Right atrium auricular region (tissue), 2 donors: Measurements from ENCODE around the gene ZNF385C. TPM values are rescaled to one million over a fixed set of nuclear protein-coding genes. Genes with fewer than 3 reads are reported as not detected.

Experiments used
- DNase-seq: peaks from one replicate; pipeline ENCODE4 v3.0.0-alpha.2; 2019; ENCODE audit warnings: low spot score
- H3K27ac ChIP-seq, 2 donors: fragments of 200-600 bp; sonication (generic); 1 replicate in 1 of 2; 2 replicates in 1 of 2; pipeline ENCODE4 v1.5.1; 2016 to 2019
- H3K27me3 ChIP-seq, 2 donors: fragments of 200-600 bp; sonication (generic); one replicate each; pipeline versions ENCODE4 v1.5.1 to v1.6.0; 2017 to 2019
- H3K36me3 ChIP-seq: fragments of 200-600 bp; sonication (generic); one replicate; pipeline ENCODE4 v1.5.1; 2016
- H3K4me1 ChIP-seq, 2 donors: fragments of 200-600 bp; sonication (generic); one replicate each; pipeline versions ENCODE4 v1.5.1 to v1.6.0; 2017 to 2019
- H3K4me3 ChIP-seq, 2 donors: fragments of 200-600 bp; sonication (generic); 1 replicate in 1 of 2; 2 replicates in 1 of 2; pipeline ENCODE4 v1.5.1; 2017 to 2019; ENCODE audit warnings: mild to moderate bottlenecking in 1 of 2, moderate library complexity in 1 of 2
- H3K9me3 ChIP-seq, 2 donors: fragments of 200-600 bp; sonication (generic); one replicate each; pipeline ENCODE4 v1.5.1; 2019
- CTCF ChIP-seq, 2 donors: fragments of 200-600 bp; sonication (generic); IDR thresholded peaks; one replicate each; pipeline ENCODE4 v1.5.1; 2019; ENCODE audit warnings: antibody characterized with exemption in 2 of 2
- total RNA-seq, 2 donors: library from RNA; depleted of rRNA; stranded (reverse); fragments of >200 nt; gene quantifications; one replicate each; pipeline ENCODE4 v1.1.0, GENCODE V29; 2016

Gene ZNF385C
- total RNA-seq, 2 donors from 2014 or later, result not detected

GRCh38 chr17:41996855-41997164 is 101.5 kb downstream of the ZNF385C start:
- H3K27ac ChIP-seq, result no peak overlapping the region
- TF ChIP-seq CTCF (IDR thresholded peaks at IDR 0.05), result no peak
- no peaks in the 10 kb centered on the region for H3K27me3 ChIP-seq
- no peak overlapping the region for H3K4me3 ChIP-seq
- H3K9me3 ChIP-seq, result no peaks in the 10 kb centered on the region
- H3K36me3 ChIP-seq, result peaks cover 90% of the 10 kb centered on the region
- no peak for DNase-seq
- peaks cover 0 to 6% of the 10 kb centered on the region in 2 donors for H3K4me1 ChIP-seq

GRCh38 chr17:41992576-41992975 is 105.7 kb downstream of the ZNF385C start:
- no peaks in the 10 kb centered on the region for H3K9me3 ChIP-seq
- no peaks in the 10 kb centered on the region for H3K27me3 ChIP-seq
- no peak for TF ChIP-seq CTCF (IDR thresholded peaks at IDR 0.05)
- DNase-seq, result no peak
- no peak overlapping the region for H3K4me3 ChIP-seq
- no peaks in the 10 kb centered on the region for H3K4me1 ChIP-seq
- H3K36me3 ChIP-seq, result peaks cover 99% of the 10 kb centered on the region
- no peak overlapping the region for H3K27ac ChIP-seq

- DNase-seq, result no peak
- Histone ChIP-seq H3K27me3 (no peaks in the 10 kb centered on the region), H3K36me3 (peaks cover 99% of the 10 kb centered on the region), H3K27ac (no peak overlapping the region), H3K4me1 (no peaks in the 10 kb centered on the region), H3K4me3 (no peak overlapping the region), H3K9me3 (no peaks in the 10 kb centered on the region)
- no peak for TF ChIP-seq CTCF (IDR thresholded peaks at IDR 0.05)
Observed at GRCh38 chr17:41989702-41990419, 108.4 kb downstream of the ZNF385C start.

- peaks cover 89% of the 10 kb centered on the region for H3K36me3 ChIP-seq
- no peaks in the 10 kb centered on the region for H3K4me1 ChIP-seq
- no peaks in the 10 kb centered on the region for H3K27me3 ChIP-seq
- H3K4me3 ChIP-seq, result no peak overlapping the region
- no peak for TF ChIP-seq CTCF (IDR thresholded peaks at IDR 0.05)
- H3K27ac ChIP-seq, result no peak overlapping the region
- DNase-seq, result no peak
- no peaks in the 10 kb centered on the region for H3K9me3 ChIP-seq
Observed at GRCh38 chr17:41988418-41988817, 109.9 kb downstream of the ZNF385C start.

- Histone ChIP-seq H3K4me3 (no peak overlapping the region), H3K4me1 (no peaks in the 10 kb centered on the region), H3K27ac (no peak overlapping the region), H3K9me3 (no peaks in the 10 kb centered on the region), H3K27me3 (no peaks in the 10 kb centered on the region), H3K36me3 (peaks cover 89% of the 10 kb centered on the region)
- no peak for TF ChIP-seq CTCF (IDR thresholded peaks at IDR 0.05)
- no peak for DNase-seq
Observed at GRCh38 chr17:41987642-41988041, 110.6 kb downstream of the ZNF385C start.

GRCh38 chr17:41986634-41987033 is 111.6 kb downstream of the ZNF385C start:
- no peak for TF ChIP-seq CTCF (IDR thresholded peaks at IDR 0.05)
- Histone ChIP-seq H3K4me1 (no peaks in the 10 kb centered on the region), H3K36me3 (peaks cover 89% of the 10 kb centered on the region), H3K27ac (no peak overlapping the region), H3K9me3 (no peaks in the 10 kb centered on the region), H3K4me3 (no peak overlapping the region), H3K27me3 (no peaks in the 10 kb centered on the region)
- DNase-seq, result no peak
